NCI-H524 treated with DMSO at 0.1 percent for 48 hours (cell line): ENCODE results near the gene RC3H2.
"Not testable (repeated sequence)": the region's sequence is repeated elsewhere in the genome, so short reads cannot be mapped to it uniquely, and the experiment has no call there.

Experiments used
- DNase-seq: peaks from one replicate; lab custom pipeline; 2025; lab: John Stamatoyannopoulos, UW

RC3H2 gene

DNA sequence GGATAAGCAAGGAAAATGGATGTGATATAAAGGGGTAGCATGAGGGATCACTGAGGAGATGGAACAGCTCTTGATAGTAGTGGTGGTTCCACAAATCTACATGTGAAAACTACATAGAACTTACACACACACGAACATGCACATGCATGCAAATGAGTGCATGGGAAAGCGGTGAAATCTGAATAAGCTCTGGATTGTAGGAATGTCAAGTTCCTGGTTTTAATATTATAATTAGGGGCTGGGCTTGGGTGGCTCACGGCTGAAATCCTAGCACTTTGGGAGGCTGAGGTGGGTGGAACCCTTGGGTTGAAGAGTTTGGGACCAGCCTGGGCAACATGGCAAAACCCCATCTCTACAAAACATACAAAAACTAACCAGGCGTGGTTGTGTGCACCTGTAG is 63.7 kb downstream of the RC3H2 start:
- no peak for DNase-seq

- not testable (repeated sequence) for DNase-seq
These were observed 66.7 kb downstream of the RC3H2 start for GRCh38 chr9:122838441-122838840.

DNA sequence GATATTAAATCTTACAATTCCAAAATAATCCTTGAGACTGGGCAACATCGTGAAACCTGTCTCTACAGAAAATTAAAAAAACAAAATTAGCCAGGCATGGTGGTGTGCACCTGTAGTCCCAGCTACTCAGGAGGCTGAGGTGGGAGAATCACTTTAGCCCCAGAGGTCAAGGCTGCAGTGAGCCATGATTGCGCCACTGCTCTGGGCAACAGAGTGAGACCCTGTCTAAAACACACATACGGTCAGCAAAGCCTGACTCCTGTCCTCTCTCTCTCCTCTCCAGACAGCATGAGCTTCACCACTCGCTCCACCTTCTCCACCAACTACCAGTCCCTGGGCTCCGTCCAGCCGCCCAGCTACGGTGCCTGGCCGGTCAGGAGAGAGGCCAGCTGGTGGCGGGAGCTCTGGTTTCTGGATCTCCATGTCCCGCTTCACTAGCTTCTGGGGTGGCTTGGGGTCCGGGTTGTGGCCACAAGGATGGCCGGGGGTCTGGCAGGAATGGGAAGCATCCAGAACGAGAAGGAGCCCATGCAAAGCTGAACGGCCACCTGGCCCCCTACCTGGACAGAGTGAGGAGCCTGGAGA is 67.8 kb downstream of the RC3H2 start:
- DNase-seq, result no peak

GRCh38 chr9:122835313-122835731 is 69.8 kb downstream of the RC3H2 start:
- DNase-seq, result no peak

GRCh38 chr9:122832194-122832593 is 73.0 kb downstream of the RC3H2 start:
- no peak for DNase-seq

DNA sequence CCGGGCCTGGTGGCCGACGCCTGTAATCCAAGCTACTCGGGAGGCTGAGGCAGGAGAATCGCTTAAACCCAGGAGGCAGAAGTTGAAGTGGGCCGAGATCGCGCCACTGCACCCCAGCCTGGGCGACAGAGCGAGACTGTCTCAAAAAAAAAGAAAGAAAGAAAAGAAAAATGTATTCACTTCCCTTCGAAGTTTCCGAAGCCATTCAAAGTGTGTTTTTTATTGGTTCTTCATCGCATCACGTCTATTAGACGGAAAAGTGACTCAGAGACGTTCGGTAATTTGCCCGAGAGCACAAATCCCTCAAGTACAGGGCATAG is 76.2 kb downstream of the RC3H2 start:
- not testable (repeated sequence) for DNase-seq

DNA sequence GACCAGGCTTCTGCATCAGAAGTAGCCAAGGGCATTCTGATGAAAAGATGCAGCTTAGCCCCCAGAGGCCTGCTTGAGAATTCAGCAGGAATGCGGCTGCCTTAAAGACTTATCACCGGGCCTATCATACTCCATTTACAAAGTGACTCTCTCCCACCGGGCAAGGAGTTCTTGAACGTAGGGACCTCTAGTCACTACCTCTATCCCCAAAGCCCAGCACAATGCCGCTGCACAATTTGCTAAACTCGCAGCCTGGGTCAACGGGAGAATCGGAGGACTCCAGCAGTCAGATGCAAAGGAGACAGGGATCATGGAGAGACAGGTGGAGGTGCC is 77.4 kb downstream of the RC3H2 start:
- no peak for DNase-seq

DNA sequence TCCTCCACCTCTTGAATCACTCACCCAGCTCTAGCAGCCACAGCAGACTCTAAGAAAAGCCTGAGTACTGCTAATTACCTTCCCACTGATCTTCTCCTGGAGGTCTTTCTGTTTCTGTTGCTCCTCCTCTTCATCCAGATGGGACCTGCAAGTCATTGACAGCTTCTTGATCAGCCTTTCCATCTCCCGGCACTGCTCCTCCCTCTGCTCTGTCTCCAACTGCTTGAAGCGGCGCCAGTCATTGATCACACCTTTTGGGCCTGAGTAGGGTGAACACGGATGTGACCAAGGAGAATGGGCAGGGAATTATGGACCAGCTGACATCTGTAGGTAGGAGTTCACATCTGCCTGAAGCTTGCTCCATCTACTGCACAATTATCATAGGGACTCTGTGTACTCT is 82.2 kb downstream of the RC3H2 start:
- no peak for DNase-seq

GRCh38 chr9:122822056-122822455 is 83.1 kb downstream of the RC3H2 start:
- DNase-seq, result peak; percentile 62

DNA sequence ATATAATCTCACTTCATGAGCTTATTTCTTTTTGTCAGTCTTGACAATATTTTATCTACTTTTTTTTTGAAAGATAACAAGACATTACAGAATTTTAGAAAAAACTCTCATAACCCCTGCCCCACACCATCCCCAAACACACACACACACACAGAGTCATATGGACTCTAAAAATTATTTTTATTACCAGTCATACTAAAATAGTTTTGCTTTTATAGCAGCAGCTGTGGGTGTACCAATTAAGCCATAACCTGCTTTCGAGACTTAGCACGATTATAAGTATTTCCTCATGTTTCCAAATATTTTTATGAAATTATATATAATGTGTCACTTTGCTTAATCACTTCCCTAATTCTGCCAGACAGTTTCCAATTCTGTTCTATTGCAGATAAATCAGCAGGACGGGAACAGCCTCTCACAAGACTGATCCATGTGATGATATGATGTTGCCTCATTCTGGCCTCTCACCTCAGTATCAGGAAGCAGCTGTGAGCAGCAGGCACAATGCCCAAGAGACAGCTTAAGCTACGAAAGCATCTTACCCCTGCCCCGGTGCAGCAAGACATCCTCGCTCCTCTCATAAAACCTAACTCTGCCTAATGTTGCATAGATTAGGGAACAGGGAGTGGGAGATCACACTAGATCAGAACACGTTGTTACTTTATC is 83.7 kb downstream of the RC3H2 start:
- DNase-seq, result peak; percentile 62

DNA sequence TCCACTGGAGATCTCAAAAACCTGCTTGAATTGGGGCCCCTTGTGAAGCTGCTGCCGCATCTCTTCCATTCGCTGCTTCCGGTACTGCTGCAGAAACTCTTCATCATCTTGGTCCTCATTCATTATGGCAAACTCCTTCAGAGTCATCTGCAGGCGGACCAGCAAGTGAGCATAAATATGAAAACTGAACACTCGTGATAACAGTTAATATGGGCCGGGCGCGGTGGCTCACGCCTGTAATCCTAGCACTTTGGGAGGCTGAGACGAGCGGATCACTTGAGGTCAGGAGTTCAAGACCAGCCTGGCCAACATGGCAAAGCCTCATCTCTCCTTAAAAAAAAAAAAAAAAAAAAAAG is 84.7 kb downstream of the RC3H2 start:
- DNase-seq, result no peak

- DNase-seq, result no peak
These were observed 85.2 kb downstream of the RC3H2 start for GRCh38 chr9:122819791-122820489.

- no peak for DNase-seq
These were observed 85.8 kb downstream of the RC3H2 start for GRCh38 chr9:122819326-122819725.

DNA sequence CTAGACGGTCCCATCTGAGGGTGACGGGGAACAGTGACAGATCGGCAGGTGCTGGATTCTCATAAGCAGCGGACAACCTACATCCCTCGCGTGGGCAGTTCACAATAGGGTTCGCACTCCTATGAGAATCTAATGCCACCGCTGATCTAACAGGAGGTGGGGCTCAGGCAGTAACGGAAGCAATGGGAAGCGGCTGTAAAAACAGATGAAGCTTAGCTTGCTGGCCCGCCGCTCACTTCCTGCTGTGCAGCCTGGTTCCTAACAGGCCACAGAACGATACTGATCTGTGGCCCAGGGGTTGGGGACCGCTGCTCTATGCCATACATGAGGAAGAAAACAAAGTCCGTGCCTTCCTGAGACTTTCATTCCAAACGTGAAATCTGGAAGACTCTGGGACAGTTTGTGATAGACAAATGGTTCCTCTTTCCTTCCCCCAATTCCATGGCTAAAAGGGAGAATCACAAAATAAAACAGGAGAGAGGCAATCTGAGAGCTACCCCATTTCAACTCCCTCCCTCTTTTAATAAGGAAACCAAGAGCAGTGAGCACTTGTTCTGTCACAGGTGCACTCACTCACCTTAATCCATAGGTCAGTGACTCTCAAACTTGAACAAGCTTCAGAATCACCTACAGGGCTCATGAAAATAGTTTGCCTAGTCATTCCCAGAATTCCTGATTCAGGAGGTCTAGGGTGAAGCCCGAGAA is 88.8 kb downstream of the RC3H2 start:
- DNase-seq, result no peak

GRCh38 chr9:122815544-122815943 is 89.6 kb downstream of the RC3H2 start:
- DNase-seq, result no peak

DNA sequence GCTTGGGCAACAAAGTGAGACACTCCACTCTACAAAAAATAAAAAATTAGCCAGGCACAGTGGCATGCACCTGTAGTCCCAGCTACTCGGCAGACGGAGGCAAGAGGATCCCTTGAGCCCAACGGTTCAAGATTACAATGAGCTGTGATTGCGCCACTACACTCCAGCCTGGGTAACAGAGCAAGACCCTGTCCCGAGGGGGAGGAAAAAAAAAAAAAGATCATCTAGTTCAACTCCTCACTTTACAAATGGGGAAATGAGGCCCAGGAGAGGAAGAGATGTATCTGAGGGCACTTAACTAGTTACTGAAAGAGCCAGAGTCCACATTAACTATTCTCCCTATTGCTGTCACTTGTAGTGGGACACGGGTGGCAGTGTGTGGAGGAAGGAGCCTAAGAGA is 90.6 kb downstream of the RC3H2 start:
- no peak for DNase-seq

DNA sequence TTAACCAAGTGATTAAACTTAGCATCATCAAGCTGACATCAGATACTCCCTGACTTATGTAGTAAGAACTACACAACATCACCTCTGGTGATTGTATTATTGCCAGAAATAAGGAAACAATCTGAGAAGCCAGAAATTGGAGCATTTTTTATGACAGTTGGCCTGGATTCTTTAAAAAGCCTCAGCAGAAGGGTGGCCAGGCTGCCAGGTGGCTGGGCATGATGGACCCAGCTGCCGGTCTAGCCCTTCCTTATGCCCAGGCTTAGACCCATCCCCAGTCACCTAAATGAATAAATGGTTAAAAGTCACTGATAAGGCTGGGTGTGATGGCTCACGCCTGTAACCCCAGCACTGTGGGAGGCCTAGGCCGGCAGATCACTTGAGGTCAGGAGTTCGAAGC is 92.4 kb downstream of the RC3H2 start:
- peak; percentile 17 for DNase-seq

GRCh38 chr9:122810306-122810946 is 94.7 kb downstream of the RC3H2 start:
- DNase-seq, result peak; percentile 13

- DNase-seq, result not testable (repeated sequence)
These were observed 95.9 kb downstream of the RC3H2 start for GRCh38 chr9:122809261-122809660.

DNA sequence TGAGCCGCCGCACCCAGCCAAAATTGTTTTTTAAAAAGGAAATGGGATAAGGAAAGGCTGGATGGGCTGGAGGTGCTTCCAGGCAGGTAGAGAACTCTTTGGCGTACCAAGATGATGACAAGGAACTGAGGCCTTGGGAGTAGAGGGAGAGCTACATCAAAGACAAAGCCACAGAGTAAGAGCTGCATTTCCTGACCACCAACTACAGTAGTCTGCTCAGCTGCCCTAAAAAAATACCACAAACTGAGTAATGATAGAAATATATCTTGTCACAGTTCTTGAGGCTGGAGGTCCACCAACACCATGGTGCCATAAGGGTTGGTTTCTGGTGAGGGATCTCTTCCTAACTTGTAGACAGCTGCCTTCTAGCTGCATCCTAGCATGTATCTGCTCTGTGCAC is 97.0 kb downstream of the RC3H2 start:
- DNase-seq, result no peak

- no peak for DNase-seq
These were observed 97.8 kb downstream of the RC3H2 start for GRCh38 chr9:122807271-122807900.

DNA sequence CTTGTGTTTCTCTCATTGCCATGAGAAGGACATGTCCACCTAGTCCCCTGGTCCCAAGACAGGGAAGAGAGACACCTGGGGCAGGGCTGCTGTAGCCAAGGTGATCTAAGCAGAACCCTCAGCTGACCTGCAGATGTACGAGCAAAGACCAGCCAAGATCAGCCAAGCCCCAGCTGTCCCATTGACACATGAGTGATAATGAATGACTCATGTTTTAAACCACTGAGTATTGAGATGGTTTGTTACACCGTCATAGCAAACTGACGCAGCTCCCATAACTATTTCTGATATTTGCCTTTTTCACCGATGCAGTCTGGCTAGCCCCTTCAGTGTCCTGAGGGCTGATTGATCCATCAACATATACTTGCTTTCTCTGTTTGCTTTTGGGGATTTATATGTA is 98.5 kb downstream of the RC3H2 start:
- DNase-seq, result no peak
